ENCODE data around the gene ABRACL. TPM values are rescaled to one million over a fixed set of nuclear protein-coding genes. Genes with fewer than 3 reads are reported as not detected.
"Not testable (repeated sequence)": the region's sequence is repeated elsewhere in the genome, so short reads cannot be mapped to it uniquely, and the experiment has no call there.

Gene ABRACL, protein sequence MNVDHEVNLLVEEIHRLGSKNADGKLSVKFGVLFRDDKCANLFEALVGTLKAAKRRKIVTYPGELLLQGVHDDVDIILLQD
- total RNA-seq: 24.5 TPM

DNA sequence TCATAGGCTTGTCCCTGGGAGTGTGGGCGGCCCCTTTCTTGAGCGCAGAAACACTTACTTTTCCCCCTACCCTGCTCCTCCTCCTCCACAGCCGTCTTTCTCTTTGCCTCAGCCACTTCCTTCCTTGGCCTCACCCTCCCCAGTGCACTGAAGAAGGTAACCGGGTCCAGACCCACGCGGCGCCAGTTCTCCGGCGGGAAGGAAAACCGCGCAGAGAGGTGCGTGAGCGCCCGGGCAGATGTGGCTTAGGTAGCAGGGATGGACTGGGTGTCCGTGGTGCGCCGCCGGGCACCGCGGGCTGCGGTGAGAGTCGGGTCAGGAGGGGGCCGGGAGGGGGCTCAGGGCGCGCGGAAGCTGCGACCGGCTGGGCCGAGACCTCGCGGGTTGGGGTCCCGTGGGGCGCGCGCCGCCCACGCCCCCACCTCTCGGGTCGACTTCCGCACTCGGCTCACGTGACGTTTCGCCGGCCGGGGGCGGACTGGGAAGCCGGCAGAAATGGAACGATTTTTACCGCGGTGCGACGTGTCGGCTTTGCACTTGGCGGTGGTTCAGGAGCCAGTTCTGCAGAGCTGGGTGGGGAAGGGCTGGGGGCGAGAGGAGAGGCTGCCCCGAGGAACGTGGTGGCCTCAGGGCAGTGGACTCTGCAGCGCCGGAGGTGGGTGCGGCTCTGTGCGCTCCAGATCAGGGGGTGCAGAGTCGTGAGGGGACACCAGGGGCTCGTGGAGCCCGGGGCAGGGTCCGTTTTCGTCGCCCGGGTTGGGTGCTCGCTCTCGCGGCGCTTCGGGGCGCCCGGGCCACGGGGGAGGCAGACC lies at the start of gene ABRACL:
TSS of gene ABRACL (plus strand) at position 88 of the 812 bp plus-strand sequence. CDS start 5,416 bp downstream, outside the sequence.
- peak; percentile 58 to 84 (median 77) for DNase-seq (ENCODE audit: low read depth in 2 of 3, low spot score in 2 of 3)

DNA sequence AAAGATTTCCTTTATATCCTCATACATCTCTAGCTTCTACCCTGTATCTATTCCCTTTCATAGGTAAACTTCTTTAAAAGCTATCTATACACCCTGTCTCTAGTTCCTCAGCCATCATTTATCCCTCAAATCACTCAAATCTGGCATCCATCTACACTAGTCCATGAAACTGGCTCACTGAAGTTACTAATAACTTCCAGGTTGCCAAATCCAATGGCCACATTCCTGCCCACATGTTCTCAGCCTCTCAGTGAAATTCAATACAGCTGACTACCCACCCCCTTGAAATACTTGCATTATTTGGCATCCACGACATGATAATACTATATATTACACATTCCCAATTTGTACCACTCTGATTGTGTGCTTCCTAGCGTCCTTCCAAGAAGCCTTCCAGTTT lies 49.2 kb upstream of the ABRACL start:
- no peak for DNase-seq (ENCODE audit: low read depth in 2 of 3, low spot score in 2 of 3)

DNA sequence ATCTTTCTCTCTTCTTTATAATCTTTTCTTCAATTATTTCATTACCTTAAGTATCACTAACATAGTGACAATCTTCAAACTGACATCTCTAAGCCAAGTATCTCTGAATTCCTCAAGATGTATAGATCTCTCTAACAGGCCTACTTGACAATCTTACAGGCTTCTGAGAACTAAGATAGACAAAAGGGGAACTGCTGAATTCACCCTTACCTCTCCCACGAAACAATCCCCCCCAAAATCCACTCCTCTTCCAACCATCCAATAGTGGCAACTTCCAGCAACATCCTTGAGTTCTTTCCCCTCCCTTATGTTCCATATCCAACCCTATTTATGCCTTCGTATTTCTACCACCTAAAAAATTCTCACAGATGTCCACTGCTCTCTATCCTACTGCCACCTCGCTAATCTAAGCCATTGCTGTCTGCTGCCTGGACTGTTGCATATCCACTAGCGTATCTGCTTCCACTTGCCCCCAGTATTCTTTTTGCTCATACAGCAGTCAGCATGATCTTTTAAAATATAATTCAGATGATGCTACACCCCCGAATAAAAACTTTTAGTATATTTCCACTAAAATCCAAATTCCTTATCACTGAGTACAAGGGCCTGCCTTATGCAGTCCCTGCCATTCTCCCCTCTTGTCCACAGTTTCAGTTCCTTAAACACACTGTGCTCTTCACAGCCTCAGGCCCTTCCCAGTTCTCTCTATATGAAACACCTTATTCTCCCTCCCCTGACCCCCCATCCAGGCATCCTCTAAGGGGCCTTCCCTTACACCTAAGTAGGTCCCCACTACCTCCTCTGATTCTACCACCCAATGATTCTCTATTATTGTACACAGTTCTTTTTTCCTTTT lies 48.5 kb upstream of the ABRACL start:
- DNase-seq (ENCODE audit: low read depth in 2 of 3, low spot score in 2 of 3): no peak

DNA sequence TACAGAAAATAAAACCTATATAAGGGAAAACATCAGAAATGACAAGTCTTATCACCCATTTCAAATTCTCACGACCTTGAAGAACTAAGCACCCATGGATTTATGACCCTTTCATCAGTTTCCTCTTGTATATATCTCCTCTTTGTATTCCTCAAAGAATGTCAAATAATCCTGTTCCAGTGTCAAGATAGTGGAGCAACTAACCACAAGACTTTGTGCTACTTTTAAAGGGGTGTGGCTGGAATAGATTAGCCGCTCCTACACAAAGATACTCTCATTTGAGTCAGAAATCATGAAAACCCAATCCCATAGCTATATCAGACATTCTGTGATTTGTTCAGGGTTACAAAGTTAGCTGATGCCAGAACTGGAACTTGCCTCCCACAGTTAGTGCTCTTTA lies 47.1 kb upstream of the ABRACL start:
- no peak for DNase-seq (ENCODE audit: low read depth in 2 of 3, low spot score in 2 of 3)

DNA sequence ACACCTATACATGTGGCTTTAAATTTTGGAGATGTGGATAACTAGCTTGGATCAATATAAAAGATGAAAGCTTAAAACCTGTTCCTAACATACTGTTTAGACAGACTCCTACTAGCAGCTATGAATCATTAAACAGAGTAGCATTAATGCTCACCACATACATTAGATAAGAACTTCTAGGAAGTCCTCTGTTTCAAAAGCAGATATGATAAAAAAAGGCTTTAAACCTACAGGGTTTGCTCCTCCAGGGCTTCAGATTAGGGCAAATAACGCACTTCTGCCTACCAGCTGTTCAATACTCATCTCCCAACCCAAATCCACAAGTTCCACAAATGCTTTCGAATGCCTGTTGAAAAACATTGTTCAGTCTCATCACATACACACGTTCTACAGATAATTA lies 42.0 kb upstream of the ABRACL start:
- peak in 1 of 3 donors; percentile 16 for DNase-seq (ENCODE audit: low read depth in 2 of 3, low spot score in 2 of 3)

DNA sequence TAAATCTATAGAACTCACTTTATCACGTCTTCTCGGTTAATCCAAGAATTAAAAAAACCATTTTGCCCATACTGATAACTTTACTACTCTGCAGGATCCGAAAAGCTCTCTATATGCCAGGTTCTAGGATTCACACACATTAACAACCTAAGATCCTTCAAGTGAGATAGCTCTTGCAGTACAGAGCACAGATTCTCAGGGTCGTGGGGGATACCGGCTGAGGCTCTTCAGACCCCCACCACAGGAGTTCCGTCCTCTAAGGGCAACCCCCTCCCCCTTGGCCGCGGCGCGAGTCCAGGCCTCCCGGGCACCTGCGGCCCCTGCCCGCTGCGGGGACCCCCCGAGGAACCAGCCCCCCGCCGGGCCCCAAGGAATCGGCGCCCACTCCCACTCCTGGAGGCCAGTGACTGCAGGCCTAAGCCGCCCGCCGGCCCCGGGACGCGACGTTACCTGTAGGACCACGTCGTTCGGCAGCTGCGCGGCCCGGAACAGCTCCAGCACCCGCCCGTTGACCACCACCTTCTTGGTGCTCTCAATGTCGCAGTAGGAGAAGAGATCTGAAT lies 41.4 kb upstream of the ABRACL start:
- peak in 1 of 3 donors; percentile 8 for DNase-seq (ENCODE audit: low read depth in 2 of 3, low spot score in 2 of 3)

DNA sequence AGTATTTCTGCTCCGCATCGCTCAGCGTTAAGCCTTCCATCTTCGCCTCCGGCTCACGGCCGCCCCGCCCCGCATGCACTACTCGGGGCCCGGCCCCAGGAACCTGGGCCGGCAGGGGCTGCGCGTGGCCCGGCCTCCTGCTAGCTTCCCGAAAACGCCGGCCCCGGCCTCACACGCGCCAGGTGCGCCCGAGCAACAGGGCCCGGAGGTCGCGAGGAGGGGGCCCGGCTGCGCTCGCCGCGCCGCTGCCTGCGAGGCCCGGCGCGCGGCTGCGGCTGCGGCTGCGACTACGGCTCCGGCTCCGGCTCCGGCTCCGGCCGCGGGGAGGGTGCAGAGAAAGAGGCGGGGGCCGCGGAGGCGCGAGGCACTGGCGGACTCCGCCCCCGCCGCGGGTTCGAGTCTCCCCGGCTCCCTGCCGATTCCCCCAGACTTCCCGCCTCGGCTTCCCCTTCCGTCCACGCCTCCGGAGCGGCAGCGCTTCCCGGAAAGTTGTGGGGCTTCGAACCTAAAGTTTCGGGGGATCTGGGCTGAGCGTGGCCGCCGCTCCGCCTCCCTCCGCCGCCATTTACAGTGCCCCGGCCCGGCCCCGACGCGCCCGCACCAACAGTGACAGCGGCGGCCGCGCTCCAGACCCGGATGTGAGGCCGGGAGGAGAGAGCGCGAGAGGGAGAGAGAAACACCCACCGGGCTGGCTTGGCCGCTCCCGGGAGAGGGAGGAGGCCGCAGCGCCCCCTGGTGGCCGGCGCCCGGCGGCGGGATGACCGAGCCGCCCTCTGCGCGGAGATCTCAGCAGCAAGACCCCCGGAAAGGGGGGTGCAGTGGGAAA lies 40.7 kb upstream of the ABRACL start, which contains the start of gene REPS1:
TSS of gene REPS1 (minus strand) at position 611 of the 826 bp plus-strand sequence. CDS start at position 40, 571 bp downstream.
- peak; percentile 86 to 95 (median 94) for DNase-seq (ENCODE audit: low read depth in 2 of 3, low spot score in 2 of 3)

DNA sequence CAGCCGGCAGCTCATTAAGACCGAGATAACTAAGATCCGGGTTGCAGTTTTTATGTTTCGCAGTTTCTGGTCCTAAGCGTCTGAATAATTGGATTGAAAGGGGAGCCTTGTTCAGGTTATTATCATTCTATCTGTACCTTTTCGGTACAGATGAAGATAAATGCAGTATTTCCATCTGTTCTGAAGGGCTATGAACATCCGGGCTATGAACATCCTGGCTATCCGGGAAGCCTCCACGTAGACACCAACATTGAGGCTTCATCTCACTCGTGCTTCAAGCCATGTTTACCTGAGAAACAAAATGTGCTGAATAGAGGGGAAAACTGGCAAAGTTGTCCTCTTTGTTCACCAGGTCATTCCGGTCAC lies 40.1 kb upstream of the ABRACL start:
- no peak for DNase-seq (ENCODE audit: low read depth in 2 of 3, low spot score in 2 of 3)

DNA sequence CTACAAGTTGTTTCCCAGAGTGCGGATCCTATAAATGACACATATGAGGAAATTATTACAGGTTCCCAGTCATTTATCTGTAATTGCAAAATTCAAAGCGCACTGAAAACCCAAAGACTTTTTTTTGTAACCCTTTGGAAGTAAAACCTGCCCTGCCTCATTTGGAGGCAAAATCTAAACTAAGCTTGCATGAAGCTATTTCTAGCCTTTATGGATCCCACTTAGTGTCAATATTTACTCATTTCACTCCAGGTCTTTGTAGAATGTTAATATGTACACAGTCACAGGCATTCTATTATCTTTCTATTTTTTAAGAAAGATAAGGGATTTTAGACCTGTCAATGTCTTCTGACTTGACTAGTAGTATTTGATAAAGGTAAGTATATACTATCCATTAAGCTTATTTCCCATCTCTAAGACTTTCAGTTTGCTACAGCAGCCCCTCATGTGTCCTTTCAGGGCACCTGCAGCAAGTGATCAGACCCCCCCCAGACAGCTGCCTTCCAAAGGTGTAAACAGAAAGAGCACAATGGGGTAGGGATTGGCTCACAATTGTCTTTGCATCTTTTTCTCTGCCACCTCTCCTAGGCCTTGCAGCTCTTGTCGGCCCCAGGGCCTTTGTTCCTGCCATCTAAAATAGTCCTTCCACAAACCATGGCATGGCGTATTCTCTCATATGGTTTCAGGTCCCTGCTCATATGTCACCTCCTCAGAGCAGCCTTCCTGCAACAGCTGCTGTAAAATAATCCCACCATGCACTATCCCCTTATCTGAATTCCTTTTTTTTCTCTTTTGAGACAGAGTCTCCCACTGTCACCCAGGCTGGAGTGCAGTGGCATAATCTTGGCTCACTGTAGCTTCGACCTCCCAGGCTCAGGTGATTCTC lies 39.2 kb upstream of the ABRACL start:
- DNase-seq (ENCODE audit: low read depth in 2 of 3, low spot score in 2 of 3): no peak

DNA sequence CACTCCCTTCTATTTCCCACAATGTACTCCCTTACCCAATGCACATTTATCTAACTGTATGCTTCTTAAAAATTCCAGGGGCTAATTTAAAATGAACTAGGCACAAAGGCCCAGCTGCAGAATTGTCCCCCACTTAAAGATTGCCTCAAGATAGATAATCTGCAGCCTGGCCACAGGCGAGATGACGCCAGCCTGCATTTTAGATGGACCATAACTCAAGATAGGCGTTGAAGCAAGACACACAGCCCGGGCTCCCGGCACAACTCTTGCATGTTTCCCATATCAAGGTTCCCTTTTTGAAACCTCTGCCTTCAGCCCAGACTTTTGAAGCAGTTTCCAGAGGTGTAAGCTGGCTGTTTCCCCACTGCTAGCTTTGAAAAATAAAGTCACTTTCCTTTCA lies 37.3 kb upstream of the ABRACL start:
- DNase-seq (ENCODE audit: low read depth in 2 of 3, low spot score in 2 of 3): no peak

DNA sequence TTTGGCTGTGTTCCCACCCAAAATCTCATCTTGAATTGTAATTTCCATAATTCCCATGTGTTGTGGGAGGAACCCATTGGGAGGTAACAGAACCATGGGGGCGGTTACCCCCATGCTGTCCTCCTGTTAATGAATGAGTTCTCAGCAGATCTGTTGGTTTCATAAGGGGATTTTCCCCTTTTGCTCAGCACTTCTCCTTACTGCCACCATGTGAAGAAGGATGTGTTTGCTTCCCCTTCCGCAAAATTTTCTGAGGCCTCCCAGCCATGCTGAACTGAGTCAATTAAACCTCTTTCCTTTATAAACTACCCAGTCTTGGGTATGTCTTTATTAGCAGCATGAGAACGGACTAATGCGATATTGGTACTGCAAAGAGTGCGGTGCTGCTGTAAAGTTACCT lies 35.6 kb upstream of the ABRACL start:
- DNase-seq (ENCODE audit: low read depth in 2 of 3, low spot score in 2 of 3): peak in 1 of 3 donors; percentile 31

DNA sequence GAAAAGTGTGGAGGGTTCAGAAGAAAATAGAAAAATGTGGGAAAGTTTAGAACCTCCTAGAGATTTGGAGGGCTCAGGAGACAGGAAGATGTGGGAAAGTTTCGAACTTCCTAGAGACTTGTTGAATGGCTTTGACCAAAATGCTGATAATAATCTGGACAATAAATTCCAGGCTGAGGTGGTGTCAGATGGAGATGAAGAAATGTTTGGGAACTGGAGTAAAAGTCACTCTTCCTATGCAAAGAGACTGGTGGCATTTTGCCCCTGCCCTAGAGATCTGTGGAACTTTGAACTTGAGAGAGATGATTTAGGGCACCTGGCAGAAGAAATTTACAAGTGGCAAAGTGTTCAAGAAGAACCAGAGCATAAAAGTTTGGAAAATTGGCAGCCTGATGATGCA lies 35.1 kb upstream of the ABRACL start:
- DNase-seq (ENCODE audit: low read depth in 2 of 3, low spot score in 2 of 3): not testable (repeated sequence)

DNA sequence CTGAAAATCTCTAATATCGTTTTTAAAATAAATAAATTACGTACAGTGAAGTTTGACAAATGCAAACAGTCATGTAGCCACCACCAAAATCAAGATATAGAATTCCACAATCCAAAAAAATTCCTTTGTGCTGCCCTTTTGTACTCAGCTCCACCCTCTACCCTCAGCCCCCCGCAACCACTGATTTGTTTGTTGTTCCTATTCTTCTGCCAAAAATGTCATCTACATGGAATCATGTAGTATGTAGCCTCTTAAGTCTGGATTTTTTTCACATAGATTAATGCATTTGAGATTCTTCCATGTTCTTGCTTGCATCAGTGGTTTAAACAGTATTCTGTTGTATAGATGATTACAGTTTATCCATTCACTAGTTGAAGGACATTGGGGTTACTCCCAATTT lies 32.0 kb upstream of the ABRACL start:
- DNase-seq (ENCODE audit: low read depth in 2 of 3, low spot score in 2 of 3): no peak

DNA sequence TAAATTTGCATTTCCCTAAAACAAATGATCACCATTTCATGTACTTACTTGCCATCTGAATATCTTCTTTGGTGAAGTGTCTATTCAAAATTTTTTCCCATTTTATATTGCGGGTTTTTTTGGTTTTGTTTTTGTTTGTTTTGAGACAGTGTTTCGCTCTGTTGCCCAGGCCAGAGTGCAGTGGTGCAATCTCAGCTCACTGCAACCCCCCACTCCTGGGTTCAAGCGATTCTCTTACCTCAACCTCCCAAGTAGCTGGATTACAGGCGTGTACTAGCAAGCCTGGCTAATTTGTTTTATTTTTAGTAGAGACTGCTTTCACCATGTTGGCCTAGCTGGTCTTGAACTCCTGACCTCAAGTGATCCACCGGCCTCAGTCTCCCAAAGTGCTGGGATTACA lies 31.4 kb upstream of the ABRACL start:
- no peak for DNase-seq (ENCODE audit: low read depth in 2 of 3, low spot score in 2 of 3)

DNA sequence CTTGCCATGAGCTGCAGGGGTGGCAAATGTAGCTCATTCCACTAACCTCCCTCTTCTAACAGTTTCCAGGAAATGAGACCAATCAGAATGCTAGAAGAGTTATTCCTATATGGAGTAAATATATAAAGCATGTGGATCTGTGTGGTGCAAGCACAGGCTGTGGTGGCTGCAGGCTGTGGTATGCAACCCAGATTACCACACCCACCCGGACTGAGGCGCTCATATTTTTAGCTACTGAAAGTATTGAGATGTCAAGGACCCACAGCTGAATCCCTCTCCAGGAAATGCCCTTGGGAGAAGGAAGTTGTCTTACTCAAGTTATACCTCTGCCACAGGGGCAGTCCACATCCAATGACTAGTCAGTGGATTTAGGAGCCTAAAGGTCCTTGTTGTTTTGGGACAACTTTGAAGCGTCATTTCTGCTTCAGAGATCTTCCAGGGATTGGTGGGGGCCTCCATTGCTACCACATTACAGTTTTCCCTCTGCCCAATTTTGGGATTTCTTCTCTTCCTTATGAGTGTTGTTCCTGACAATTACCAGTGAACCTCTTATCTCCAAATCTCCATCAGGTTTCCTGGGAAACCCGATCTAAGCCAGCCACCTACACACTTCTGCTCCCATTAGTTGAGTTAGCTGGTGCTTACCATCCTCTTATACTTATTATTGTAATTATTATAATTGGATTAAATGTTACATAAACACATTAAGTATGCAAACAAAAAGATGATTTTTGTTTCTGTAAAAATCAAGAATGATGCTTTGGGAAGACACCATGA lies 28.4 kb upstream of the ABRACL start:
- DNase-seq (ENCODE audit: low read depth in 2 of 3, low spot score in 2 of 3): no peak

DNA sequence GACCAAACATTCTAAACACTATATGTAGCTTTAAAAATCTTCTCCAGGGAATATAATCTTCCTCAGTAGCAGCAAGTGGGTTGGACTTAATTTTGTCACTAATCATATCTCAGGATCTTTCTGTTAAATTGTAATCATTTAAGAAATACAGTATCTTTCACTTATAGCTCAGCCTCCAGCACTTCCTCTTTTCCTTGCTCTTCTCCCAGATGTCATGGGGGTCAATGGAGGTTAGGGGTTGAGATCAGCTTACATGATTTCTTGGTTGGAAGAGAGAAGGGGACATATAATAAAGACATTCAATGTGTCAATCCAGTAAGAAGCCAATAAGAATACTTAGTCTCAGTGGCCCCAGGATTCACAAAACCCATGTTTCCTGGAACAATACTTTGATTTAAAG lies 24.8 kb upstream of the ABRACL start:
- peak in 1 of 3 donors; percentile 22 for DNase-seq (ENCODE audit: low read depth in 2 of 3, low spot score in 2 of 3)

DNA sequence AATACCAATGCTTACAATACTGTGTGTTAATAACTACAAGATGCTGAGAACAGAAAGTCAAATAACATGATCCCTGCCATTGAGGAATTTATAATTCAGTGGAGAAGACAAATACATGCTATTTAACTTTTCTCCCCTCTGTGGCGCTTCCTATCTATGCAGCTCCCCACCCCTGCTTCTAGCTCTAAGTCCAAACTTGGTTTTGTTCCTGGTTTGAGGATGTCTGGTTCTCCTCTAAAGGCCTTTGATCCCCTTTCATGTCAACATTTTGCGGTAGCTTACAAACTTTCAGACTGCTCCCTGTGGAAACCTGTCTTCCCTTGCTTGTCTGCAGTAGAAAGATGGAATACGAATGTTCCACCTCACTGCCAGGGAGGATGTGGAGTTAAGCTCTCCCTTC lies 22.1 kb upstream of the ABRACL start:
- no peak for DNase-seq (ENCODE audit: low read depth in 2 of 3, low spot score in 2 of 3)

DNA sequence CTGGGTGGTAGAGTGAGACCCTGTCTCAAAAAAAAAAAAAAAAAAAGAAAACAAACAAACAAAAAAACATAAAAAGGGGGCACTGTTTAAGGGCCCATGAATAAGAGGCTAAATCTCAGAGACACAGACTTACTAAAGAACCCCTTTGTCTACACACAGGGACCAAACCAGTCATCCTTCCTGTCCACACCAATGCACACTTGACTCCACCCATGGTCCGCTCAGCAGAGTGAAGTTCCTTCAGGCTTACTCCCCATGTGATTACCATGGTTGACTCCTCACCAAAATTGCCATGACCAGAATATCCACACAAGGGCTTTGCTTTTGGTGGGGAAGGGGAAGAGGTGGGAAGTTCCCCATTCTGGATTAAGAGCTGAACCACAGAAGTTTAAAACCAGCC lies 21.1 kb upstream of the ABRACL start:
- no peak for DNase-seq (ENCODE audit: low read depth in 2 of 3, low spot score in 2 of 3)

DNA sequence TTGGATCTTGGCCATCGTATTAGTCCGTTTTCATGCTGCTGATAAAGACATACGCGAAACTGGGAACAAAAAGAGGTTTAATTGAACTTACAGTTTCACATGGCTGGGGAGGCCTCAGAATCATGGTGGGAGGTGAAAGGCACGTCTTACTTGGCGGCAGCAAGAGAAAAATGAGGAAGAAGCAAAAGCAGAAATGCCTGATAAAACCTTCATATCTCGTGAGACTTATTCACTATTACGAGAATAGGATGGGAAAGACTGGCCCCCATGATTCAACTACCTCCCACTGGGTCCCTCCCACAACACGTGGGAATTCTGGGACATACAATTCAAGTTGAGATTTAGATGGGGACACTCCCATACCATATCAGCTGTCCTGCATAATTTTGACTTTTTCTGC lies 20.4 kb upstream of the ABRACL start:
- DNase-seq (ENCODE audit: low read depth in 2 of 3, low spot score in 2 of 3): no peak
